ENCODE results near the gene HFE.

DNA sequence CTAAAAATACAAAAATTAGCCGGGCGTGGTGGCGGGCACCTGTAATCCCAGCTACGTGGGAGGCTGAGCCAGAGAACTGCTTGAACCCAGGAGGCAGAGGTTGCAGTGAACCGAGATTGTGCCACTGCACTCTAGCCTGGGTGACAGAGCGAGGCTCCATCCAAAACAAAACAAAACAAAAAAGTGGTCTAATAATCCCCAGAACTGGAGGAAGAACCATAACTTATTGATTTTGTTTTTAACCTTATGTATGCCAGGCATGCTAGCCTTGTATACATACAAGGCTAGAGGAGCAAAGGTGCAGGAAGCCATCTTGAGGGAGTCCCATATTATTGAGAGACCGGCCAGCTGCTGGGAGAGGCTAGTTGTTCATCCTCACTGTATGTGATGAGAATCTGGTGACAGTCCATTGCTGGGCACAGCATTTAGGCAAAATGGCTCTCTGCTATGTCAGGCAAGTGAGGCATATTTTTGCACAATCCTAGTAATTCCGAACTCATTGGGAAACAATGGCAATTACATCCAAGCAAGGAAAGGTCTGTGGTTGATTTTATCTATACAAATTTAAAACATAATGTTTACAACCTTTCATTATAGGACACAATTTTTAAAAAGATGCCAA, 18.0 kb downstream of the HFE start:
- TF ChIP-seq CTCF (conservative IDR thresholded peaks at IDR 0.05; ENCODE audit: low read length) = no peak
- no peak for TF ChIP-seq EZH2phosphoT487 (IDR thresholded peaks at IDR 0.05; ENCODE audit: borderline replicate concordance, low read depth, low read length)

Measured in OCI-LY7 (cell line).